HepG2 (cell line): Measurements from ENCODE around the gene AFF1.

Source experiments
- ARNT2 ChIP-seq: sonication (generic); formaldehyde crosslinking; IDR thresholded peaks from 2 replicates; pipeline ENCODE4 v1.8.0; 2022; ENCODE audit warnings: mild to moderate bottlenecking, low read depth, missing genetic modification reagents, moderate library complexity
- ASH2L ChIP-seq: fragments of 300-600, 200-600 bp; sonication (generic); IDR thresholded peaks from 2 replicates; pipeline ENCODE4 v1.7.0; 2017; ENCODE audit warnings: low read depth, mild to moderate bottlenecking, moderate library complexity, mixed read lengths, low read length; ENCODE audit not compliant: insufficient read length
- CEBPB ChIP-seq: IDR thresholded peaks from 2 replicates; pipeline ENCODE4 v1.6.1; 2011; ENCODE audit warnings: low read depth, low read length, improper control_type of control experiment, borderline replicate concordance
- CREB1 ChIP-seq, 2 experiments: fragments of 450-650 bp in 1 of 2; IDR thresholded peaks; 2 replicates each; pipeline ENCODE4 v1.6.1; 2016 to 2017; ENCODE audit warnings: control low read depth in 1 of 2, mild to moderate bottlenecking in 1 of 2, missing compliant biosample characterization in 1 of 2, missing genetic modification characterization in 1 of 2
- CTCF ChIP-seq: sonication (generic); formaldehyde crosslinking; IDR thresholded peaks from 2 replicates; pipeline ENCODE4 v1.5.0; 2020; ENCODE audit warnings: mild to moderate bottlenecking, missing genetic modification reagents, moderate library complexity
- ERF ChIP-seq: IDR thresholded peaks from 2 replicates; pipeline ENCODE4 v1.6.1; 2018; ENCODE audit warnings: missing biosample characterization, missing genetic modification reagents
- JUNB ChIP-seq: sonication (generic); formaldehyde crosslinking; IDR thresholded peaks from 2 replicates; pipeline ENCODE4 v1.8.0; 2022; ENCODE audit warnings: missing genetic modification reagents, mild to moderate bottlenecking, borderline replicate concordance
- KDM1A ChIP-seq: IDR thresholded peaks from 2 replicates; pipeline ENCODE4 v1.6.1; 2016; ENCODE audit warnings: missing compliant biosample characterization
- SALL1 ChIP-seq: sonication (generic); formaldehyde crosslinking; IDR thresholded peaks from 2 replicates; pipeline ENCODE4 v1.8.0; 2022; ENCODE audit warnings: mild to moderate bottlenecking, missing genetic modification reagents
- TFE3 ChIP-seq: IDR thresholded peaks from 2 replicates; pipeline ENCODE4 v1.6.1; 2016
- ZFX ChIP-seq: sonication (generic); formaldehyde crosslinking; IDR thresholded peaks from 2 replicates; pipeline ENCODE4 v1.4.0; 2020; ENCODE audit warnings: mild to moderate bottlenecking, low read depth, missing genetic modification reagents, moderate library complexity
- ZNF501 ChIP-seq: sonication (generic); formaldehyde crosslinking; IDR thresholded peaks from 2 replicates; pipeline ENCODE4 v1.5.1; 2020; ENCODE audit warnings: mild to moderate bottlenecking, moderate library complexity, missing genetic modification reagents
- ZNF713 ChIP-seq: sonication (generic); formaldehyde crosslinking; IDR thresholded peaks from 2 replicates; pipeline ENCODE4 v1.4.0; 2020; ENCODE audit warnings: mild to moderate bottlenecking, missing genetic modification reagents
- ZNF792 ChIP-seq: IDR thresholded peaks from 2 replicates; pipeline ENCODE4 v1.6.1; 2016

GRCh38 chr4:87174672-87175071, 239.9 kb downstream of the AFF1 start:
- TF ChIP-seq JUNB (no peak), ZNF792 (CRISPR knock-in tag) (no peak), SALL1 (CRISPR knock-in tag) (no peak), KDM1A (CRISPR knock-in tag) (no peak), ARNT2 (CRISPR knock-in tag) (no peak), CTCF (CRISPR knock-in tag) (no peak), ZNF501 (CRISPR knock-in tag) (no peak), ASH2L (no peak), ZNF713 (CRISPR knock-in tag) (no peak), ERF (CRISPR knock-in tag) (no peak), ZFX (CRISPR knock-in tag) (no peak), CEBPB (no peak), CREB1 (IDR thresholded peaks at IDR 0.05) (no peak), CREB1 (CRISPR knock-in tag; IDR thresholded peaks at IDR 0.05) (no peak), TFE3 (CRISPR knock-in tag) (no peak)
